Activated CD4-positive, alpha-beta T cell treated with anti-CD3 and anti-CD28 coated beads, Interleukin-2, amount 50 U/mL, for 16 hours (primary cell): ENCODE measurements around the gene SETD6.
A peak's percentile ranks its signal among the peaks of the same experiment; 100 is the strongest.
"Not testable (repeated sequence)": the region's sequence is repeated elsewhere in the genome, so short reads cannot be mapped to it uniquely, and the experiment has no call there.

ENCODE experiments used
- DNase-seq: peaks from one replicate; pipeline ENCODE4 v3.0.0-alpha.2; 2020

SETD6 gene

GRCh38 chr16:58515125-58515870, at the start of gene SETD6:
Gene SETD6 (plus strand): TSS chr16:58515517. CDS start chr16:58515538, 21 bp downstream.
- DNase-seq = peak; percentile 81

DNA sequence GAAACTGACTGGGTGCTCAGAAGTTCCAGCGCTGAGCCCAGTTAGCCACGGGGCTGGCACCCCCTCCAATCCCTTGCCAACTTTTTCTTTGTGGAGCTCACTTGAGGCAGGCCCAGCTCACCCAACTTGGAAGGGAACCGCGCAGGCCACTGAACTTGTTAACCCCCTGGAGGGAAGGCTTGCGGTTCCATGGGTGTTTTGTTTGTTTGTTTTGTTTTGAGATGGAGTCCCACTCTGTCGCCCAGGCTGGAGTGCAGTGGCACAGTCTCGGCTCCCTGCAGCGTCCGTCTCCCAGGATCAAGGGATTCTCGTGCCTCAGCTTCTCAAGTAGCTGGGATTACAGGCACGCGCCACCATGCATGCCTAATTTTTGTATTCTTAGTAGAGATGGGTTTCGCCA, 49.5 kb upstream of the SETD6 start:
- DNase-seq = no peak

DNA sequence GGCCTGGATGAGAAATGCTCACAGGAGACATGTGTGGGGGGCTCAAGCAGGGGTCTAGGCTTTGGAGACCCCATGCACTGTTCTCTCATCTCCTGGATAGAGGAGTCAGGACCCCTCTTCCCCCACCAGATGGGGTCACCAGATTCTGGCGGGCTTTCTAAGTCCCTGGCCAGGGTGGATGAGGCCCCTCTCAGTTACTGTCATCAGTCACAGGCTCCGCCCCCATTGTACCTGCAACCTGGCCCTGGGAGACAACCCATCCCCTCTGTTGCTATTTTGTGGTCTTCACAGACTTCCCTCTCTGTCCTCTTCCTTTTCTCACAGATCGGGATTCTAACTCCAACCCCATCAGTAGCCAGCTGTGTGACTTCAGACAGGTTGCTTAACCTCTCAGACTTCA, 48.9 kb upstream of the SETD6 start:
- no peak for DNase-seq

DNA sequence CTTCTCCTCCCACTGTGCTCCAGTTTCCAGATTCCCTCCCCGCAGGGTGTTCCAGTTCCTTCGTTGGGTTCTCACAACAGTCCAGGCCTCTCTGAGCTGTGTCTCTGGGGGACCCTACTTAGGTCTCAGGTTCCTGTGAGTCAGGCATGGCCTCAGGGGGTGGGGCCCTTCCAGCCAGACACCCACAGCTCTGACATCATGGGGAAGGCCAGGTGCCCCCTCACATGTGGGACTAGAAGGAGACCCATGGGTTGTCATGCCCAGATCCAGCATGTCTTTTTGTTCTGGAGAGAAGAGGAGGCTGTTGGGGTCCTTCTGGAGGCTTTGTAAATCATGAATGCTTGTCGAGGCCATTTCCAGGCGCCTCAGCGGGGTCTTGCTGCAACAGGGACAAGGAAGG, 47.4 kb upstream of the SETD6 start:
- DNase-seq = no peak

GRCh38 chr16:58471209-58471975, 43.9 kb upstream of the SETD6 start:
- no peak for DNase-seq

GRCh38 chr16:58472266-58472665, 43.1 kb upstream of the SETD6 start:
- DNase-seq = no peak

- no peak for DNase-seq
These were observed 42.5 kb upstream of the SETD6 start for GRCh38 chr16:58472827-58473226.

DNA sequence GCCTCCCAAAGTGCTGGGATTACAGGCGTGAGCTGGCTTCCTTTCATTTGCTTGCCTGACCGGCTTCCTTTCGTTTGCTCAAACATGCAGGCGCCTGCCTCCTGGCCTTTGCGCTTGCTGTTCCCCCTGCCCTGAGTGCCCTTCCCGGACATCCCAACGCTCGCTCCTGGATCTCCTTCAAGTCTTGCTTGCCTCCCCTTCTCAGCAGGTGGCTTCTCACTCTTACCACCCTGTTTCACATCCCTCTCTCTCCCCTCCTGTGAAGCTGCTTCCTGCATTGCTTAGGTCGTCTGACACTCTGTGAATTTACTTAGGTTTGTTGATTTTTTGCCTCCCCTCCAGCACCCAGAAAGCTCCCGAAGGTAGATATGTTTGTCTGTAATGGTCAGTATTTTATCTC, 41.0 kb upstream of the SETD6 start:
- no peak for DNase-seq

- no peak for DNase-seq
These were observed 40.2 kb upstream of the SETD6 start for GRCh38 chr16:58475091-58475619.

DNA sequence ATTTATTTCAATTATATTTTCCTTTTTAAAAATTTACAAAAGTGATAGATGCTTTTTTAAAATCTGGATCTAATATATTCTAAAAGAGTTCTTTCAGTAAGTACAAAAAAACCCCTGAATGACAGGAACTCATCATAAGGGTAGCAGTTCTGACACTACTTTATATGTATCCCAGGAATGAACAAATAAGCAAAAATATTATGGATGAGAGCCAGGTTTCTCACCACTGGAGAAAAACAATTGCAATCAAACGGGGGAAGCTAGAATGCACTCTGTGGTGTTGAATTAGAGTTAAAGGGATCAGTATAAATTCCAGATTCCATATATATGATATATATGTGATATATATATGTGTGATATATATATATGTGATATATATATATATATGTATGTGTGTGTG, 38.5 kb upstream of the SETD6 start:
- DNase-seq = no peak

DNA sequence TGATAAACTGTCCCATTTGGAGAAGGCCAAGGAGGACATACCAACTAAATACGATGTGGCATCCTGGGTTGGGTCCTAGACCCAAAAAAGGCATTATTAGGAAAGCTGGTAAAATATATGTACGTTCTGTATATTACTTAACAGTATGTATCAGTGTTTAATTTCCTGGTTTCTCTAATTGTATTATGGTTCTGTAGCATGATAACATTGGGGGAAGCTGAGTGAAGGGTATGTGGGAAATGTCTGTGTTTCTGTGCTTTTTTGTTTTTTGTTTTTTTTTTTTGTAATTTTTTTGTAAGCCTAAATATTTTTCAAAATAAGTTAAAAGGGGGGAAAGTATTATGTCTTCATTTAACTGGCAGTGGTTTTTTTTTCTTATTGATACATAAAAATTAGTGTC, 36.9 kb upstream of the SETD6 start:
- no peak for DNase-seq

DNA sequence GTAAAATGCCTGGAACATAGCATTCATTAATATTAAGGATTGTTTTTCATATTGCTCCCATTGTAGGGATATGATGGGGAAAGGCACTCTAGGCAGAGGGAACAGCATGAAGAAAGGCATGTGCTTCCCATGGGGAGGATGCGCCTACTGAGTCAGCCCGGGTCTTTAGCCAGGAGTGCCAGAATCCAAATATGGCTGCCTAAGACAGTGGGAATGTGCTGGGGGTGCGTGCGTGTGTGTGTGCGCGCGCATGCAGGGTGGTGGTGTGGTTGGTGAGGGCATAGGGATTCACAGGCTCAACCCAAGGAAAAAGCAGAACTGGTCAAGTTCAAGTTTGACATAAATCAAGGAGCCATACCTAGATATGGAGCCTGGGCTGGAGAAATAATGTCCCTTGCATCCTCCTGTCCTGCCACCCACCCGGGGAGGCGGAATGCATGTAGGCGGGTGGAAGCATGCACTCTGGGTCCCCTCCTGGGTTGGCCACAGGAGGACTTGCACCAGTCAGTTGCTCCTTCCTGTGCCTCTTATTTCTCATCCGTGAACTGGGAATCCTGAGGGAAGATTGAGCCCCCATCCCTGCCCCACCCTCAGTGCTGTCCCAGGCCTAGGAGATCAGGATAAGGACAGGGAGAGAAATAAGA, 34.0 kb upstream of the SETD6 start:
- DNase-seq = no peak

DNA sequence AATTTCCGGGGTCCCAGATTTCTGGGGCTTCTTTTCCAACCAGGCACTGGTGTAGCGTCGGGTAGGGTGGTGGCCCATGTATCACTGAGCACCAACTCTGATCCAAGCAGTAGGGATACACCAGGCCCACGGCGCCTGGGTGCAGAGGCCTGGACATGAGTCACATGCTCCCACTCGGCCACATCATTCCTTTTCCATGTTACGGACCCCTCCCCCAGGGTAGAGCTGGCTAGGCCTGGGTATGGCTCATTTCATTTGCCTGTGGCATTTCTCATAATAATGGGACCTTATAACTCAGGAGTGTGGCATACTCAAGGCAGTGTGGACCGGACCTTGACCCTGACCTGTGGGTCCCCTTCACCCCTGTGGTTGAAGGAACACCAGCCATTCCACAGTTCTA, 33.4 kb upstream of the SETD6 start:
- DNase-seq = no peak

DNA sequence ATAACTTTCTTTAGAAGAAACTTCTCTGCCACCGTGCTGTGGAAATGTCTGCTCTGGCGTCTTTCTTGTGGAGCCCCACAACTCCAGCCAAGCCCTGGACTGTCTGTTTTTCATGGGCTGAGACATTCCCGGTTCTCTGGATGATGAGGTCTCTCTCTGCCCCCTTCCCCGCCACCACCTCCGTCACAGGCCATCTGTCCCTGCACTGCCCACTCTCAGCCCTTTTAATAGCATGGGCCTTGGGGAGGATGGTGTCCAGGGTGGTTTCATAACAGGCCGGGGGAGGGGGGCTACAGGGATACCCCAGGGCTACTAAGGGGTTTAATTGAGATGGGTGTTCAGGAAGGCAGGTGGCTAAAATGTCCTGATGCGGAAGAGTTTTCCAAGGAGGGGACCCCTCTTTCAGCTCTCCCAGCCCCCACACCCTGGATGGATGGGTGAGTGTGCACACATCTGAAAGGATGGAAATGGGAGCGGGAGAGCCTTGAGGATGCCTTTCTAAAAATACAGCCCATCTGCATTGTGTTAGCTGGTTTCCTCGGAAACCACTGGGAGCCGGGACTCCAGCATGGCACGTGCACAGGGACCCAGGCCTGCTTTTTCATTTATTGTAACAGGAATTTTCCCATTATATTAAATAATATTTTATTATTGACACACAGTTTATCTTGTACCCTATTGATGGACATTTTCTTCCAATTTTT, 30.0 kb upstream of the SETD6 start:
- DNase-seq = no peak

- peak; percentile 73 for DNase-seq
These were observed 27.6 kb upstream of the SETD6 start for GRCh38 chr16:58487566-58488351.

DNA sequence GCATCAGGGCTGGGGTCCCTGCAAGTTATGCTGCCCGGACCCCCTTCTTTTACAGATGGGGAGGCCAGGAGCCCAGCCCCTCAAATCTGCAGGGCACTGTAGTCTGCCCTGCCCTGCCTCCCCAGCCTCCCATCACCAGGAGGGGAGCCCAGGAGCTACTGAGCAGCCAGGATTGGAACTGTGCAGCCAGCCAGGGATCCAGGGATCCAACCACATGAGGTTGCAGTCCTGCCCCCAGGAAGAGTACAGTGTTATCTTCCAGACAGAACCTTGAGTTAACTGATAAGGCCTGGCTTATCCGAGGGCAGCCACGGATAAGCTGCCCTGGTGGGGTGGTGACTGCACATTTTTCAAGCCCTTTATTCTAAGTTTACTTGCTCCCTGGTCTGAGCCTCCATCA, 26.8 kb upstream of the SETD6 start:
- no peak for DNase-seq

GRCh38 chr16:58490065-58490464, 25.3 kb upstream of the SETD6 start:
- DNase-seq = no peak

GRCh38 chr16:58490539-58490938, 24.8 kb upstream of the SETD6 start:
- DNase-seq = not testable (repeated sequence)

GRCh38 chr16:58492066-58492465, 23.3 kb upstream of the SETD6 start:
- no peak for DNase-seq

DNA sequence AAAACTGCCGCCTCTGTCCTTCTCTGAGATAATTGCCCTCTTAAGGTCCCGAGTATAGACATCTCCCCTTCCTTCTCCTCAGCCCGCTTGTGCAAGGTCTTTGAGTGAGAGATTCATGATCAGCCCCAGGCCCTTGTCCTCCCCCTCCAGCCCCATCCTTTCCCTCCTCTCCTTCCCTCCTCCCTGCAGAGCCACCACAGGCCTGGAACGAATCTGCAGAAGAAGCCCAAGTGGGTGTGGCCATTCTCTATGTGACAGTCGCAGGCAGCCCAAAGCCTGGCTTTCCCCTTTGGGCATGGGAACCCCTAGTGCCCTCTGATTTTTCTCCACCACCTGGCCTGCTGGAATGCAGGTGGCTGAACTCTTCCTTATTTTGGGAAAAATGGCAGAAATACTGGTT, 22.6 kb upstream of the SETD6 start:
- DNase-seq = no peak

DNA sequence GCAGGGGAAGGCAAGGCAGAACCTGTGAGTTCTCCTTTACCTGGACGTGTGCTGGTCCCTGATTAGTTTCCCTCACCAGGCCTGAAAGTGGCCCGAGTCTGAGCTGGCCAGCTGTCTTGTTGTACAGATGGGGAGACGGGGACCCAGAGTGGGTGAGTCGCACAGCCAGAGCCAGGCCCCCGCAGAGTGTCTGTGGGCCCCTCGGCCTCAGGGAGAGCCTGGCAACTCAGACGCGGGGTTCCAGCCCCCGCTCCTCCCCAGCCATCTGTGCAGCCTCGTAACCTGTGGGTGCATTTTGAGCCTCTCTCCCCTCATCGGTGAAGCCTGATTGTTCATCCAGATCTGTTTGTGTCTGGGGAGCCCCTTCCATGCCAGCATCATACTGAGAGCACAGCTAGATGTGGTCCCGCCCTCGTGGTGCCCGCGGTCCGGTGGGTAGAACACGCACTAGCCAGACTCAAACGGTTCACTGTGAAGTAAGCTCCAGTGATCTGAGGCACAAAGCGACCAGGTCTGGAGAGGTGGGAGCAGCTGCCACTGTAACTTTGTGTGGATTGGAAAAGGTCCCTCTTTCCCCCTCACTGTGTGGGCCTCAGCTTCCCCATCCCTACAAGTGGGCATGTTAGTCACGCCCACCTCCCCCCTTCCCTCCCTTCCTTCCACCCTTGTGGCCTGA, 21.4 kb upstream of the SETD6 start:
- DNase-seq = no peak
